ENCODE data around the gene TDRD3.
A peak's percentile ranks its signal among the peaks of the same experiment; 100 is the strongest.
"Not testable (repeated sequence)": the region's sequence is repeated elsewhere in the genome, so short reads cannot be mapped to it uniquely, and the experiment has no call there.

TDRD3 gene

DNA sequence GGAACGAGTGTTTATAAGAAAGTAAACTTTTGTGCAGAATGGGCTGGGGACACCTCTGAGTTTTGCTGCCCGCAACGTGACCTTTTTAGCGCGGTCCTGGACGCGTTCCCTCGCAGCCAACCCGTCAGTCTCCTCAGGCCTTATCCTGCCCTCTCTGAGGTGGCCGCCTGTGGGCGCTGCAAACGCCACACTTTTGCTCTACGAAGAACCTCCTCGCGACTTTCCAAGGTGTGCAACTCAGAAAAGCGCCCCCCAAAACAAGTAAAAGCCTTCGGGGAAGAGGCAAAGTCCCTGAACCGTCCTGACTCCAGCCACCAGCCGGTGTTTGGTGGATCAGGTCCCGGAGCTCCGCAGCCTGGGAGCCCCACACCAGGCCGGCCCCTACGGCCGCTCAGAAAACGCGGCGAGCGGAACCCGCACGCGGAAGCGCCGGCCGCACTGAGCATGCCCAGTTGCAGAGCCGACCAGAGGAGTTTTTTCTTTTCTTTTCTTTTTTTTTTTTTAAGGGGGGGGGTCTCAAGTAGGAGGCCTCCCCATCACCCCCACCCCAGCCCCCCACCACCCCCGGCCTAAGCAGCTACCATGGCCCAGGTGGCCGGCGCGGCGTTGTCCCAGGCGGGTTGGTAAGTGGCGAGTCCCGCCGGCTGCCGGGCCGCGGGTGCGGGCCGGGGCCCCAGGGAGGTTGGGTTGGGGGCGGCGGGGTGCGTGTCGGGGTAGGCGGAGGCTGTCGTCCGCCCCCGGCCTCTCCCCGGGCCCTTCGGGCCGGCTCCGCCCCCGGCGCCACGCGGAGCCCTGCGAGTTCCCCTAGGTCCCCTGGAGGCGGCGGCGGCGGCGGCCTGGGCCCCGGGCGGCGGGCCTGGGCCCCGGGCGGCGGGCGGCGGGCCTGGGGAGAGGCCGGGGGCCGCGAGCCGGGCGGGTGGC, at the start of gene TDRD3:
Gene TDRD3, plus strand, starts transcription at position 438 of the 921 bp plus-strand sequence. Its CDS starts 145 bp downstream, at position 583.
- peak; percentile 58 to 73 (median 63) for DNase-seq (ENCODE audit: low read depth in 3 of 3)

DNA sequence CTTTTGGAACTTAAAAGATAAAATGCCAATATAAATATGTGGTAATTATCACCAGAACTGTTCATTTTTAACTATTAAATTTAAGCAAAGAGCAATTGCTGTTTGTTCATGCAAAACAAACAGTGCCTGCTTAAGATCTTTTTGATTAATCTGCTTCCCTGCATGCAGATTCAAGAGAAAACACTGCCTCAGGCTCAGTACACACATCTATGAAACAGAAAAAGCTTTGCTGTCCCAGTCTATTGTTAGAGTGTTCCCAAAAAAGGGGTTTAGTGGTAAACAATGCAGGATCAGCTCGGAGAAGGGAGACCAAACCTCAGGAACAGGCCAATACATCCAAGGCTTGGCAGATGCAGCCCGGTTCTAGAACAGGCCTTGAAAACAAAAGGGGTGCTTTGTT, 49.3 kb upstream of the TDRD3 start:
- no peak for DNase-seq (ENCODE audit: low read depth in 3 of 3)

DNA sequence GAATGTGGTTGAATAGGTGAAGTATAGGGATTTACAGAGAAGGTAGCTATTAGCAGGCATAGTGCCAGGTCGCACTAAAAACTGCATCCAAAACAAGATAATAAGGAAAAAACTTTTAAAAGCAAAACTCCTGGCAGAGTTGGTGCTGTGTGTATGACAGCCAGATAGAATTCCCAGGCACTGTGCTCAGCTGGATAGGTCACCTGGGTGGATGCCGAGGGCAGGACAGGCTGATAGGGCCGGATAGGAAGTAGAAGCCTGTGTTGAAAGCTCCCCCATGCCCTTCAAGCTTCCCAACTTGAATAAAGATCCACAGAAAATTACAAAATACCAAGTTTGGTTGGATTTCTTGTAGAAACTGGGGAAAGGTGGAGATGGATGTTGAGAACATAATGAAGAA, 48.9 kb upstream of the TDRD3 start:
- DNase-seq (ENCODE audit: low read depth in 3 of 3): no peak

DNA sequence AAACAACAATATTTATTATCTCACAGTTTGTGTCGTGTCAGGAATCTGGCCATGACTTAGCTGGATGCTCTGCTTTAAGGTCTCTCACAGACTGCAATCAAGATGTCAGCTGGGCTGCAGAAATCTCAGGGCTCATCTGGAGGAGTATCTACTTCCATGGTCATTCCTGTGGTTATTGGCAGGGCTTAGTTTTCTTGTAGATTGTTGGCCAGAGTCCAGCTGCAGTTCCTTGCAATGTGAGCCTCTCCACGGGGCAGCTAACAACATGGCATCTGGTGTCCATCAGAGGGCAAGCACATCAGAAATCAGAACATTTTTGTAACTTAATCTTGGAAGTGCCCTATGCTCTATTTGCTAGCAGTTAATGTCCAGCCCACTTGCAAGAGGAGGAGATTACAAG, 45.7 kb upstream of the TDRD3 start:
- no peak for DNase-seq (ENCODE audit: low read depth in 3 of 3)

DNA sequence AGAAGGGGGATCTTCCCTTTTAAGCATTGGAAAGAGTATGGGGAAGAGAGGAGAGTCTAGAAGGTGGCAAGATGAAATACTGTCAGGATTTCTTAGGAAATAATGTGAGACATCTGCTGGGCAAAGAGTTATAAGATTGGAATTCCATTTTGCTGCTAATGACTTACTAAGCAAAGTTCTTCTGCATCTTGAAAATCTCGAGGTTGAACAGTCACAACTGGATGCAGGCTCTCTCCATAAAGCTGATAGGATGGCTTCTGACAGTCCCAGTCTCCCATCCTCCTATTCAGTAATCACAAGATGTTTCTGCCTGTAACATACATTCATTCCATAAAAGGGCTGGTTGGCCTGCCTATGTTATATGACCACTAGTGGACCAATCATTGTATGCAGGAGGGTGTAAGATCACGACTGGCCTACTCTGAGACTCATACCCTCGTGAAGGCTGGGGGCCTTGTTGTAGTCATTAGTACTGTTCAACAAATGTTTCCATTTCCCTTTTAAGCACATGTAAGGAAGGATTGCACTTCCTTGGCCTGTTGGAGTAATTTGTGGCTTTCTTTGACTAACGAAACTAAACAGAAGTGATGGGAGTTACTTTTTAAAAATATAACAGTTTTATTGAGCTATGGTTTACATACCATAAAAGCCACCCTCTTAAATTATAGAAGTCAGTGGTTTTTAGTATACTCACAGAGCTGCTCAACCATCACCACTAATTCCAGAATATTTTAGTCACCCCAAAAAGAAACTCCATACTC, 45.0 kb upstream of the TDRD3 start:
- no peak for DNase-seq (ENCODE audit: low read depth in 3 of 3)

DNA sequence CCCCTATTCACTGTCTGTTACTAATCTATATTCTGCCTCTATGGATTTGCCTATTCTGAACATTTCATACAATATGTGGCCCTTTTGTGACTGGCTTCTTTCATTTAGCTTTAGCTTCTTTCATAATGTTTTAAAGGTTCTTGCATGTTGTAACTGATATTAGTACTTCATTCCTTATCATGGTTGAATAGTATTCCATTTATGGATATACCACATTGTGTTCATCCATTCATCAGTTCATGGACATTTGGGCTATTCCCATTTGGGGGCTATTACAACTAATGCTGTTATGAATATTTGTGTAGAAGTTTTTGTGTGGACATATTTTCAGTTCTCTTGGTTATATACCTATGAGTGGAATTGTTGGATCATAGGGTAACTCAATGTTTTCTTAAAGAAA, 44.4 kb upstream of the TDRD3 start:
- DNase-seq (ENCODE audit: low read depth in 3 of 3): no peak

DNA sequence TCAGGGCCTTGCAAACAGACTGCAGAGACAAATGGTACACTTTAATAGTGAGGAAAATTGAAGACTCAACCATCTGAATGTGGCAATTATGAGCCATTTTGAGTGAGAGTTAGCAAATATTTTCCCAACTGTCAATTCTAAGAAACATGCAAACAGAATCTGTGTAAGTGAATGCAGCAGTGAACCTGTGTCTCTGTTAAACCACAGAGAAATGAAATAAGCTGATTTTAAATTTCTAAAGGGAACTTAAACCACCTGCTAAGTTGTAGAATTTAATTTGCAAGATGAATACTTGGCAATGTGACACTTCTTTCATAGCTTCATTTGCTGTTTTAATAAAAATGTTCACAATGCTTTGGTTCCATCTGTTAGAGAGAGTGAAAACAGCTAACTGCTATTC, 42.0 kb upstream of the TDRD3 start:
- DNase-seq (ENCODE audit: low read depth in 3 of 3): no peak

DNA sequence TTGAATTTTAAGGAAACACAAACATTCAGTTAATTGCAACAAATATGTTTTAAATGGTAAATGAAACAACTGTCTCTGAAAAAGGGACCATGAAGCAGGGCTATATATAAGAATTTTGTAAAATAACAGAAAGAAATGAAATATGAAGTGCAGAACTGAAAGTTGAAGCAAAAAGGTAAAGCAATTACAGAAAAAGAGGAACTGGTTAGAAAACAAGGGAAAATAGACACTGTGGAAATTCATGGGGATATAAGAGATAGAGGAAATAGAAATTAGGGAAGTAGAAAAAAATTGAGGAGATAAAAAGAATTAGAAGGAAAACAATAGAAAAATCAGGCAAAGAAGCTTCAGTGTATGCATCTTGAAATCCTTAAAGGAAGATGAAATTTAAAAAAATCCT, 40.0 kb upstream of the TDRD3 start:
- DNase-seq (ENCODE audit: low read depth in 3 of 3): no peak

DNA sequence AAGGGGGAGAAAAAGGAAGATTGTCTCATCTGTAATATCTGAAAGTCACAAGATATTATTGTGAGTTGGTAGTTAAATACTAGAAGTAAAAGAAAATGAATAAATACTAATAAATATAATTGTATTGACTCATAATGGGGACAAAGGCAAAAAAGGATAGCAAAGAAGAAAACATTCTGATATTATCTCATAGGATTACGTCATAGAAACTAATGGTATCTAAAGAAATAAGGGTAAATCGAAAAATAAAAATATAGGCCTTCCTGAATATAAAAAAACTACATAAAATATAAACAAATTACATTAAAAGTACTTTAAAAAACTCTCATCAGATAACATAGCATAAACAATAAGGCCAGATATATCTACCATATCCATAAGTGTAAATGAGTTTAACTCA, 38.6 kb upstream of the TDRD3 start:
- no peak for DNase-seq (ENCODE audit: low read depth in 3 of 3)

DNA sequence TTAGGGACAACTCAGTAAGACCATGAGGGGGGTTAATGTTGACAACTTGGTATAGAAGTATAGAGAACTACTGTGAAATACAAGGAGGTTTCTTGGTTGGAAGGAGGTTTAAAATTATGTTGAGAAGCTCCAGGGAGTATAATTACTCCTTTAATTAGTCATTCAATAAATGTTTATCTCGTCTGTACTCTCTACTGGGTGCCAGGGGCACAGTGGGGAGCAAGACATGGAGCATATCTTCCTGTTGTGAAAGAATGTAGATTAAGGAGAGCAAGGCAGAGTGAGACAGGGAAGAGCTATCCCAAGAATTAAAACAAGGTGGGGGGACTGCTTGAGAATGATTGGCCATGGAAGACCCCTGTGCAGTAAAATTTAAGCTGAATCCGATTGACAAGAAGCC, 33.7 kb upstream of the TDRD3 start:
- DNase-seq (ENCODE audit: low read depth in 3 of 3): no peak

DNA sequence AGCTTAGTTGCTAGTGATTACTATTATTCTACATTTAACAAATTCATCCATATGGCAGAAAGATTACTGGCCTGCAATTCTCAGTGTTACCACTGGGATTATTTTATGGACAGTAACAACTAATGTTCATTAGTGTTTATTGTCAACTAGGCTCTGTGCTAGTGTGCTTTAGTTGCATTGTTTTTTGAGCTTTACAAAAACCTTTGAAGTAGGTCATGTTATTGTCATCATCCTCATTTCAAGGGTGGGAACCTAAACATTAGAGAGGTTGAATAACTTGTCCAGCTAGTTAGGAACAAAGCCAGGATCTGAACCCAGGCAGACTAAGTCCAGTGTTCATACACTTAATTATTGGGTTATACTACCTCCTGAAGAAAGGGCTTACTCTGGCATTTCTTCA, 27.8 kb upstream of the TDRD3 start:
- DNase-seq (ENCODE audit: low read depth in 3 of 3): no peak

DNA sequence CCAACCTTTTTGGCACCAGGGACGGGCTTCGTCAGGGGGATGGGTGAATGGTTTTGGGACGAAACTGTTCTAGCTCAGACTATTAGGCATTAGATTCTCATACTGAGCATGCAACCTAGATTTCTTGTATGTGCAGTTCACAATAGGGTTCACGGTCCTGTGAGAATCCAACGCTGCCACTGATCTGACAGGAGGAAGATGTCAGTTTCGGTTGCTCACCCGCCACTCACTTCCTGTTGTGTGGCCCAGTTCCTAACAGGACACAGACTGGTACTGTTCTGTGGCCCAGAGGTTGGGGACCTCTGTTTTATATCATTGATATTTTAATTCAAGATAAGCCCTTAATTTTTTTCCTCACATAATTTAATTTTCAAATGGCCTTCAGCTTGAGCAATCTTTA, 26.7 kb upstream of the TDRD3 start:
- DNase-seq (ENCODE audit: low read depth in 3 of 3): peak in 1 of 3 experiments; percentile 0

DNA sequence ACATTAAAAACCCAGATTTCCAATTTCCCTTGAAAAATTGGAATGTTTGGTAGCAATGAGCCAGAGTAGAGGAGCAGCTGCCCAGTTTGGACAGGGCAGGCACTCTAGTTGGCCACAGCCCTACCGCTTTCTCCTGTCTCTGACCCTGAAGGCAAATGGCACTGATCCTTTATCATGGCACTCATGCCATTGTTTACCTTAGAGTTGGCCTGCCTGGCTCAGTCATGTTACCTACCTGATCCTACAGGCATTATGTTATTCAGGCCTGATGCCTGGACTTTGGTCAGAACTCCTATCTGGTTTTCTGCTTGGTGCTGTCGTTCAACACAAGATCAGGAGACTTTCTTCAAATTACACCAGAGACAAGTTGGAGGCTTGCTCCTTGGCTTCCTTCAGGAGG, 24.9 kb upstream of the TDRD3 start:
- DNase-seq (ENCODE audit: low read depth in 3 of 3): no peak

DNA sequence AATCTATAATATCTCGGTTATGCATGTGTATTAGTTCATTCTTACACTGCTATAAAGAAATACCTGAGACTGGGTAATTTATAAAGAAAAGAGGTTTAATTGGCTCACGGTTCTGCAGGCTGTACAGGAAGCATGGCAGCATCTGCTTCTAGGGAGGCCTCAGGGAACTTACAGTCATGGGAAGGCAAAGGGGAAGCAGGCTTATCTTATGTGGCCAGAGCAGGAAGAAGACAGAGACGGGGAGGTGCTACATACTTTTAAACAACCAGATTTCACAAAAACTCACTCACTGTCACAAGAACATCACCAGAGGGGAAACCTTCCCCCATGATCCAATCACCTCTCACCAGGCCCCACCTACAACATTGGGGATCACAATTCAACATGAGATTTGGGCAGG, 17.7 kb upstream of the TDRD3 start:
- DNase-seq (ENCODE audit: low read depth in 3 of 3): not testable (repeated sequence)

DNA sequence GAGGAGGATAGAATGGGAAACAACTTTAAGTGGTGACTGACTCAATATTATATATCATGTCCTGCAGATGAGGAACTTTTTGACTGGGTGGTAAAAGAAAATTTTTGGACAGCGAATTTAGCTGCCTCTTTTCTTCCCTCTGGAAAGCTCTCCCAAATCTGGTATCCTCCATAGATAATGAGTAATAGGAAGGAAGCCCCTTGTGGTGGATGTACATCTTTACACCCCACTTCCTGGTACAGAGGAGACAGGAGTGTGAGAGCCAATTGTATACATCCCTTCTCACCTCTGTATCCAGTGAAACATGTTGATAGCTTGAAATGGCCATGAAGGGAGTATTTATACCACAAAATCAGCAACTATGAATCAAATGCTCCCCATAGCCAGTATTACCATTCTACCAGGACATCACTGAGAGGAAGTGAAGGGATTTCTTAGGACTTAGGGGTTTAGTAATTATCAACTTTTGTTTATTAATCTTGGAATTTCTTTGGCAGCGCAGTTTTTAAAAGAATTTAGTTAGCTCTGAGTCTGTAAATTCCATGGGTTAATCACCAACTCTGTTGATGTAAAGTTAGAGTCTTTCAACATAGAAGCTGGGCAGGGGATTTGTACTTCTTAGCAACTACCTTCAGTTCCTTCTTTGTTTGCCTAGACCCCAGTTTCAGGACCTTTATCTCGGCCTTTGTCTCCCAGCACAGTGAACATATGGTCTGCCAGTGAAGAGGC, 17.0 kb upstream of the TDRD3 start:
- DNase-seq (ENCODE audit: low read depth in 3 of 3): no peak

DNA sequence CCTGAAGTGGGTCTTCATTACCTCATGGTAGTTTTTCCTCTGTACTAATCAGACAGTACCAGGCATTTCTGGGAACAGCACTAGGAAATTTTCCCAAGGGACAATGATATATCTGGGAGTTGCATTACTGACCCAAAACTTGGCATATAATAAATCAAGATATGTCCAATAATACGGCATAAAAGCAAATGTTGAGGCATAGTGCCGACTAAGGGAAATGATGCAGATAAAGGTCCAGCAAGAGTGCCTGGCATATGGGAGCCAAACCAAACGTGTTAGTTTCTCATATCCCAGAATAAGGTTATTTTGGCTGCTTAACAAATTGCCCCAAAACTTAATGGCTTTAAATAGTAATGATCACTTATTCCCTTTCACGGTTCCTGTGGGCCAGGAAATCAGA, 12.1 kb upstream of the TDRD3 start:
- DNase-seq (ENCODE audit: low read depth in 3 of 3): no peak

DNA sequence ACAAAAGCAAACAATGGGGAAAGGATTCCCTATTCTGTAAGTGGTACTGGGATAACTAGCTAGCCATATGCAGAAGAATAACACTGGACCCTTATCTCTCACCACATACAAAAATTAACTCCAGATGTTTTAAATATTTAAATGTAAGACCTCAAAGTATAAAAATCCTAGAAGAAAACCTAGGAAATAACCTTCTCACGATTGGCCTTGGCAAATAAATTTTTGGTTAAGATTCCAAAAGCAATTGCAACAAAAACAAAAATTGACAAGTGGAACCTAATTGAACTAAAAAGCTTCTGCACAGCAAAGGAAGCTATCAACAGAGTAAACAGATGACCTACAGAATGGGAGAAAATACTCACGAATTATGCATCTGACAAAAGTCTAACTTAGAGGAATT, 10.8 kb upstream of the TDRD3 start:
- DNase-seq (ENCODE audit: low read depth in 3 of 3): no peak

DNA sequence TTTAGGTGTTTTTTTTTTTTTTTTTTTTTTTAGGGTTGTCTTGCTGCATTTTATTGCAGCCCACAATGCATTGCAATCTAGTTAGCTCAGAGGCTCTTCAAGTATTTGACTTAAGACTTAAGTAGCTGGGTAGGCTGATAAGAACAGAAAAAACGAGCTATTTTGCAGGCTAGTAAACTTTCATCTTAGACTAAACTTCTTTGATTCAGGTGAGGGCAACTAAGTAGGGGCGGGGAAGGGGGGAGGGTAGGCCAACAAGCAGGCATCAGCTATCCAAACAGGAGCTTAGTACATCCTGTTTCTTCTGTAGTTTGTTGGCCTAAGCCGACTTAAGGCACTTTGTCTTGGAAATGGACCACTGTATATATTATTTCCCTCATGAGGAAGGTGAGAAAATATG, 4.9 kb upstream of the TDRD3 start:
- DNase-seq (ENCODE audit: low read depth in 3 of 3): no peak

DNA sequence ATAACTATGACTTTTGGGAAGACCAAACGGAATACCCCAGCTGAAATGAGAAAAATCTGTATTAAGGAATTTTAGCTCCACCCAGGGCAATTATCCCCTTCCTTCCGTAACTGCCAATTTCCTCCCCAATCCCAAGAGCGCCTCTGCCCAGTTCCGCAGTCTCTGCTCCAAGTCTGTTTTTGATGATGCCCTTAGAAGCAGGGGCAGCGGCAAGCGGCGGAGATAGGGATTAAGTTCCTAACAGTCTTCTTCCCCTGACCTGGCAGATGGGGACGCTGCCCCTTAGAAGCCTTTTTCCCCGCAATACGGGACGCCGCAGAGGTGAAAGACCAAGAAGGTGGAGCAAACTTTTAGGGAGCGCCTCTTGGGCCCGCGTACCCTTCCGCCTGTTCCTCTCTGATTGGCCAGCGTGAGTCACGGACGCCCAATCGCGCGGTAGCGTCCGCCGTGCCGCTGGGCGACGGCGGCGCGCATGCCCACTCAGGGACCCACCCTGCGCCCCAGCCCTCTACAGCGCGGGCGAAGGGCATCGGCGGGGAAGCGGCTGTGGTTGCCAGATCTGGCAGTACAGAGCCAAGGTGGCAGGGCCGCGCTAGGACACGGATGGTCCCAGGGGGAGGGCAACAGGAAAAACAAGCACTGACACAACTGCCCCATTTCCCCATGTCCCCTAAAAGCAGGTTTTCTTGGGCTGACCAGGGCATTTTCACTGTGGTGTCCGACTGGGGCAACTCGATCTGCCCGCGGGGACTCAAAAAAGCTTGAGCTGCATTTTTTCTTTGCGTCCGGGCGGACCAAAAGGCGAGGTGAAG, 843 bp upstream of the TDRD3 start:
- DNase-seq (ENCODE audit: low read depth in 3 of 3): peak; percentile 75 to 88 (median 77)

DNA sequence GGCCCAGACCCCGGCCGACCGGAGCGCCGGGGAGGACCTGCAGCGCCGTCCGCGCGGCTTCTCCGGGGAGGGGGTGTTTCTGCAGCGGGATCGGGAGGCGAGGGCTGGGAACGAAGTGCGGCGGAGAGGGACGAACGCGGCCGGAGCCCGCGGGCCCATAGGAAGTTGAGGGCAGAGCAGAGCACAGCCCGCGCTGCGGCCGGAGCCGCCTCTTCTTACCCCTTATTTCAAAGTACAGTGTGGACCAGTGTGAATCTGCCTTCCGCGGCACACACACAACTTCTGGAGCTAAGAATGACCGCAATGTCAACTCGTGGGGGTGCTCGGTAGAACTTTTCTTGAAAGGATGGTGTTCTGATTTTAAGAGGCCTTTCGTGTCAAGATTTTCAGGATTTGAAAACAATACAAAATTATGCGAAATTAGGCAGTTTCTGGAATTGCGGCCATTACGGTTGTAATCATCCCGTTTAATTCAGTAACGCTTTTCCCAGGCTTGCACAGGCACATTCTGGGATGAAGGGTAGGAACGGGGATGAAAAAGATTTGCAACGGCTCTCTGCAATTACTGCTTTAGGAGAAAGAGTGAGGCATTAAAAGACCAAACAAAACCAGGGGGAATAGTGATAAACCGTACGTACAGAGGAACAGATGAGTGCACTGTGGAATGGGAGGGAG, 821 bp downstream of the TDRD3 start:
- peak; percentile 7 to 37 (median 14) for DNase-seq (ENCODE audit: low read depth in 3 of 3)

DNA sequence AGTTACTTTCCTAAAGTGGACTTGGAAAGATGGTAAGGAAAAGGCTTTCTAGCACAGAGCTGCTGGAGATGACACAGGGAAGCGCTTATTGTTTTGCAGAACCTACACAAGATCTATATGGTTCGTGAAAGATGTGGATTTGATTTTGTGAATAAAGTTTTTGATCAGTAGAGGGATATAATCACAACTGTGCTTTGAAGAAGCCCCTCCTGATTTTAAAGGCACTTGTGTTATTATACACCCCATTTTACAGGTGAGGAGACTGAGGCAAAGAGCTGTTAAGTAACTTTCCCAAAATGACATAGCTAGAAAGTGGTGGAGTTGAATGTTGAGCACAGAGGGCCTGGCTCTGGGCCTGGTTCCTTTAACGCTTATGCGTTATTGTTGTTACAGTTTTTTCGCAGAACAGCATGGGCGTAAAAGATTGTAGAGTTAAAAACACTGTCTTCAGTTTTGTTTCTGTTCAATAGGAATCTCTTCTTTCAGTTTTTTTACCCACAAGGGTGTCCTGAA, 1.4 kb downstream of the TDRD3 start:
- no peak for DNase-seq (ENCODE audit: low read depth in 3 of 3)

Measured in stimulated activated CD4-positive, alpha-beta T cell treated with anti-CD3 and anti-CD28 coated beads, TNF-alpha, amount 100 ng/mL, for 24 hours (primary cell).